IPS-NIHi7 (cell line): ENCODE measurements around the gene PLXNA2.
A peak's percentile ranks its signal among the peaks of the same experiment; 100 is the strongest.

ENCODE experiments used
- DNase-seq: peaks from one replicate; pipeline ENCODE4 v3.0.0; 2012; ENCODE audit warnings: mixed read lengths; ENCODE audit errors: extremely low spot score

PLXNA2 gene

GRCh38 chr1:208268541-208269337 lies 24.6 kb upstream of the PLXNA2 start:
- DNase-seq: no peak

- DNase-seq: no peak
Measured at GRCh38 chr1:208265525-208265924, 21.3 kb upstream of the PLXNA2 start.

GRCh38 chr1:208265122-208265469 lies 20.9 kb upstream of the PLXNA2 start:
- no peak for DNase-seq

- DNase-seq: no peak
Measured at GRCh38 chr1:208264469-208265121, 20.4 kb upstream of the PLXNA2 start.

GRCh38 chr1:208261874-208262273 lies 17.7 kb upstream of the PLXNA2 start:
- DNase-seq: no peak

- DNase-seq: no peak
Measured at GRCh38 chr1:208258277-208258676, 14.1 kb upstream of the PLXNA2 start.

GRCh38 chr1:208257351-208257750 lies 13.2 kb upstream of the PLXNA2 start:
- no peak for DNase-seq

GRCh38 chr1:208256556-208256955 lies 12.4 kb upstream of the PLXNA2 start:
- no peak for DNase-seq

GRCh38 chr1:208256091-208256490 lies 11.9 kb upstream of the PLXNA2 start:
- no peak for DNase-seq

GRCh38 chr1:208254862-208255261 lies 10.7 kb upstream of the PLXNA2 start:
- DNase-seq: no peak

- no peak for DNase-seq
Measured at GRCh38 chr1:208254376-208254775, 10.2 kb upstream of the PLXNA2 start.

- DNase-seq: no peak
Measured at GRCh38 chr1:208252836-208253576, 8.8 kb upstream of the PLXNA2 start.

GRCh38 chr1:208251911-208252835 lies 8.0 kb upstream of the PLXNA2 start:
- peak; percentile 84 for DNase-seq

- DNase-seq: no peak
Measured at GRCh38 chr1:208251015-208251414, 6.8 kb upstream of the PLXNA2 start.

- DNase-seq: no peak
Measured at GRCh38 chr1:208250613-208251012, 6.4 kb upstream of the PLXNA2 start.

- DNase-seq: no peak
Measured at GRCh38 chr1:208248991-208249696, 5.0 kb upstream of the PLXNA2 start.

GRCh38 chr1:208248307-208248801 lies 4.2 kb upstream of the PLXNA2 start:
- no peak for DNase-seq

- DNase-seq: no peak
Measured at GRCh38 chr1:208247696-208248095, 3.5 kb upstream of the PLXNA2 start.

- peak; percentile 63 for DNase-seq
Measured at GRCh38 chr1:208245185-208245705, 1.1 kb upstream of the PLXNA2 start.

GRCh38 chr1:208243527-208243966 lies 637 bp downstream of the PLXNA2 start:
- DNase-seq: no peak
